Measurements from ENCODE around the gene ERCC8.

DNA sequence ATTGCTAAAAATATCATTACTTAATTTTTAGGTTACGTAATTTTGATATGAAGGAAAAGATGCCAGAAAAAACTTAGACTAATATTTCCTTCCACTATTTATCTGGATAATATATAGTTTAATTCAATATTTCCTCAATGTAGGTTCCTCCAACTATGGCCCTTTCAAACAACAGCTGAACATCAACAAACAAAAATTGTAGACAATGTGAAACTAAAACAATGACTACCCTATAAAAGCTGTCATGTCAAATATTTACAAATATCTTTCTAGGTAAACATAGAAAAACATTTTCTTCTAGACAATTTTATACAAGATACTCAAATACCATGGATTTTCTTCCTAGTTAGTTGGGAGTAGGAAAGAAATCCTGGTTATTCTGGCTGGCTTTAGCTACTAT is 117.7 kb downstream of the ERCC8 start:
- TF ChIP-seq, protein P1, sequence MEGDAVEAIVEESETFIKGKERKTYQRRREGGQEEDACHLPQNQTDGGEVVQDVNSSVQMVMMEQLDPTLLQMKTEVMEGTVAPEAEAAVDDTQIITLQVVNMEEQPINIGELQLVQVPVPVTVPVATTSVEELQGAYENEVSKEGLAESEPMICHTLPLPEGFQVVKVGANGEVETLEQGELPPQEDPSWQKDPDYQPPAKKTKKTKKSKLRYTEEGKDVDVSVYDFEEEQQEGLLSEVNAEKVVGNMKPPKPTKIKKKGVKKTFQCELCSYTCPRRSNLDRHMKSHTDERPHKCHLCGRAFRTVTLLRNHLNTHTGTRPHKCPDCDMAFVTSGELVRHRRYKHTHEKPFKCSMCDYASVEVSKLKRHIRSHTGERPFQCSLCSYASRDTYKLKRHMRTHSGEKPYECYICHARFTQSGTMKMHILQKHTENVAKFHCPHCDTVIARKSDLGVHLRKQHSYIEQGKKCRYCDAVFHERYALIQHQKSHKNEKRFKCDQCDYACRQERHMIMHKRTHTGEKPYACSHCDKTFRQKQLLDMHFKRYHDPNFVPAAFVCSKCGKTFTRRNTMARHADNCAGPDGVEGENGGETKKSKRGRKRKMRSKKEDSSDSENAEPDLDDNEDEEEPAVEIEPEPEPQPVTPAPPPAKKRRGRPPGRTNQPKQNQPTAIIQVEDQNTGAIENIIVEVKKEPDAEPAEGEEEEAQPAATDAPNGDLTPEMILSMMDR (IDR thresholded peaks at IDR 0.05) = no peak
- TF ChIP-seq POLR2A (IDR thresholded peaks at IDR 0.05) = no peak

All from uterus (tissue), 2 donors.